GM10266 (cell line): ENCODE results near the gene ATP5PO.

Experiments
- DNase-seq: peaks from one replicate; pipeline ENCODE4 v3.0.0; 2012; ENCODE audit errors: extremely low spot score
- CTCF ChIP-seq: IDR thresholded peaks from 2 replicates; pipeline ENCODE4 v1.5.1; 2012; ENCODE audit warnings: mild to moderate bottlenecking, low read depth; ENCODE audit not compliant: control insufficient read depth, insufficient read depth; ENCODE audit errors: missing control alignments

ATP5PO gene

GRCh38 chr21:33885172-33885514 lies 30.5 kb downstream of the ATP5PO start:
- no peak for DNase-seq
- TF ChIP-seq CTCF = no peak

GRCh38 chr21:33884376-33885171 lies 31.0 kb downstream of the ATP5PO start:
- no peak for TF ChIP-seq CTCF
- no peak for DNase-seq

- no peak for TF ChIP-seq CTCF
- DNase-seq = no peak
Observed at GRCh38 chr21:33883118-33883517, 32.5 kb downstream of the ATP5PO start.

- DNase-seq = no peak
Observed at GRCh38 chr21:33881689-33882440, 33.7 kb downstream of the ATP5PO start.

GRCh38 chr21:33880626-33881025 lies 35.0 kb downstream of the ATP5PO start:
- DNase-seq = no peak
- TF ChIP-seq CTCF = no peak

More at GRCh38 chr21:33881689-33882440, 33.7 kb downstream of the ATP5PO start:
- TF ChIP-seq CTCF = no peak

- DNase-seq = no peak
- TF ChIP-seq CTCF = no peak
Observed at GRCh38 chr21:33878824-33879223, 36.8 kb downstream of the ATP5PO start.
